Superior temporal gyrus (tissue), 1 donor: ENCODE measurements around the gene SYCP2L.
A peak's percentile ranks its signal among the peaks of the same experiment; 100 is the strongest.
"Not testable (repeated sequence)": the region's sequence is repeated elsewhere in the genome, so short reads cannot be mapped to it uniquely, and the experiment has no call there.

Experiments
- DNase-seq: peaks from one replicate; pipeline ENCODE4 v3.0.0-alpha.2; 2016; ENCODE audit errors: extremely low spot score

SYCP2L gene

GRCh38 chr6:10880366-10880765 lies 6.5 kb upstream of the SYCP2L start:
- DNase-seq, result no peak

GRCh38 chr6:10882253-10882630 lies 4.6 kb upstream of the SYCP2L start:
- DNase-seq, result not testable (repeated sequence)

DNA sequence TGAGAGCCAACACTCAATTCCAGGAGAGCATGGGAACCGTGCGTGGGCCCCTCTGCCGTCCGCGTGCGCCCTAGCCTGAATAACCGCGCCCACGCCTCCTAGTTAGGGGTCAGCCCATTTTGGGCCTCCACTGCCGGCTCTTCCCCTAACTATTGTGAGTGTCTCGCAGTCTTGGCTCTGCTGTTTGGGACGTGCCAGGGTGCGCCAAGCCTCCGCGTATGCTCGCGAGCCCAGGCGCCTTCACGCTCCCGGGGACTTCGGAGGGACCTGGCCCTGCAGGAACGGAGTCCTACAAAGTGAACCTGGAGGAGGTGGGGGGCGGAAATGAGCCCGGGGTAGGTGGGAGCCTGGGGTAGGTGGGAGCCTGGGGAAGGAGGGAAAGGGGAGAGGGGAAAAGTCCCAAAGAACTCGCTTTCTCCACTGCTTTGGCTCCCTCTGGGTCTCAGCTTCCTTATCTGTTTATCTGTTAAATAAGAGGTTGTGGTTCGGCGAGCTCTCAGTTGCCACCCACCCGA lies 4.1 kb upstream of the SYCP2L start:
- DNase-seq, result no peak

DNA sequence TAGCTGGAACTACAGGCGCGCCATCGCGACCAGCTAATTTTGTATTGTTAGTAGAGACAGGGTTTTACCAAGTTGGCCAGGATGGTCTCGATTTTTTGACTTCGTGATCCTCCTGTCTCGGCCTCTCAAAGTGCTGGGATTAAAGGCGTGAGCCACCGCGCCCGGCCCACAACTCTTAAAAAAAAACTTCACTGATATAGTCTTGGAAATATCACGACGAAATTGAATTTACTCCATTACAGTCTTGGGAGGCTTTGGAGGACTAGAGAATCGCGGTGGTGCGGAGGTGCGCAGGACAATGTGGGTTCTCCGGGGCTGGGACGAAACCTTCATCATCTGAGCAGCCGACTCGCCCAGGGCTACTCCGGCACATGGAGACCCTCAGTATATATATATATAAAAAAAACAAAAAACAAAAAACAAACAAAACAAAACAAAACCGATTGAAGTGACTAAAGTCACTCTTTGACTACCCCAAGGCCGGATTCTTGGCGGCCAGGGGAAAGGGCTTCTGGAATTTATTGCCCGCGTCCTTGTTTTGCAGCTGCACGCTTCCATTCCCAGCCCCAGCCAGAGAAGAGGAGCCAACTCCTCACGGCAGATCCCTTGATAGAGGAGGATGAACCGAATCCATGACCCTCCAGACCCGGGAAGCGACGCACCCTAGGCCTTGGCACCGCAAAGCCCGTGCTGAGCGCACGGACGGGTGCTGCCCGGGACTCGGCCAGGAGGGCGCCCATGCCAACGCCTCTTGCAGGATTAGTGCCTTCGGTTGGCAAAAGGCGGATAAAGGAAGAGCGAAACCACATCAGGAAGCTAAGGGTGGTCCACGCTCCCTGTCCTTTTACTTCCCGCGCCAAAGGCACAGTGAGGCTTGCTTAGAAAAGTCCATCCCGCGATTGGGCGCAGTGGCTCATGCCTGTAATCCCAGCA lies 3.3 kb upstream of the SYCP2L start:
- DNase-seq, result no peak

- DNase-seq, result no peak
Measured at GRCh38 chr6:10884245-10884972, 2.4 kb upstream of the SYCP2L start.

- not testable (repeated sequence) for DNase-seq
Measured at GRCh38 chr6:10886365-10886690, 524 bp upstream of the SYCP2L start.

DNA sequence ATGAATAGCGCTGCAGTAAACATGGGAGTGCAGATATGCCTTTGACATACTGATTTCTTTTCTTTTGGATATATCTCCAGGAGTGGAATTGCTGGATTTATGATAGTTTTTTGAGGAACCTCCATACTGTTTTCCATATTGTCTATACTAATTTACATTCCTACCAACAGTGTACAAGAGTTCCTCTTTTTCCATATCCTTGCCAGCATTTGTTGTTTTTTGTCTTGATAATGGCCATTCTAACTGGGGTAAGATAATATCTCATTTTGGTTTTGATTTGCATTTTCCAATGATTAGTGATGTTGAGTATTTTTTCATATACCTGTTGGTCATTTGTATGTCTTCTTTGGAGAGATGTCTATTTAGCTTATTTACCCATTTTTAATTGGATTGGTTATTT lies 3.3 kb downstream of the SYCP2L start:
- DNase-seq, result no peak

- no peak for DNase-seq
Measured at GRCh38 chr6:10891960-10892359, 5.1 kb downstream of the SYCP2L start.

GRCh38 chr6:10894958-10895357 lies 8.1 kb downstream of the SYCP2L start:
- DNase-seq, result no peak

DNA sequence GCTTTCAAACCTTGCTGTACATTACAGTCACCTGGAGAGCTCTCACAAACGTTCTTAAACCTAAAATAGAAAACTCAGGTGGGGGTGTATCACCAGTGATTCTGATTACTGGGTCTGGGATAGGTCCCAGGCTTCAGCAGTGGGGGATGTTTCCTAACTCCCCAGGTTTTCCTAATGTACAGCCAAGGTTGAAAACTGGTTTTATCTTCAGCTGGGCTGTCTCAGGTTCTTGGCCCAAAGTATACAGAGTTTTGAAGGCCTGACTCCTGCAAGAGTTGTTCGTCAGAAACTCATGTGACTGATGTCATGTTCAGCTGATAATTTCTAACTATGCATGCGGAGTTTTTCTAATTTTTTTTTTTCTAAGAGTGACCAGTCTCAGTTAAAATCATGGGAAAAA lies 9.8 kb downstream of the SYCP2L start:
- no peak for DNase-seq

GRCh38 chr6:10901770-10902169 lies 14.9 kb downstream of the SYCP2L start:
- DNase-seq, result peak; percentile 23

DNA sequence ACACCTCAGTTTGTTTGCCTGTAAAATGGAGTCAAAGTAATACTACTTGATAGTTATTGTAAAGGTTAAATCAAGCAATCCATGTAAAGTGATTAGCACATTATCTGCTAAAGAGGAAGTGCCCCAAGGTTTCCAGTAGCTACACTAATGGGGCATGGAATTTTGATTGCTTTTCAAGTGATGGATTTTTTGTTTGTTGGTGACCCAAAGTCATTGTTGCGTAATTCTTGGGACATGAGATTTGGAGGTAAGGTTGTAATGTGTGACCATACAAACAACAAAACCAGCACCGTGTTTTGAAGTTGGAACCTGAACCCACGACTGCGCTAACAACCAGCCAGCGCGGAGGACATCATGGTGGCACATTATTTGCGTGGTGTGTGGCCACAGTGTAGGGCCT lies 17.2 kb downstream of the SYCP2L start:
- no peak for DNase-seq

GRCh38 chr6:10908228-10908627 lies 21.4 kb downstream of the SYCP2L start:
- DNase-seq, result no peak

GRCh38 chr6:10919520-10919919 lies 32.7 kb downstream of the SYCP2L start:
- DNase-seq, result not testable (repeated sequence)

GRCh38 chr6:10933126-10933525 lies 46.3 kb downstream of the SYCP2L start:
- DNase-seq, result no peak

DNA sequence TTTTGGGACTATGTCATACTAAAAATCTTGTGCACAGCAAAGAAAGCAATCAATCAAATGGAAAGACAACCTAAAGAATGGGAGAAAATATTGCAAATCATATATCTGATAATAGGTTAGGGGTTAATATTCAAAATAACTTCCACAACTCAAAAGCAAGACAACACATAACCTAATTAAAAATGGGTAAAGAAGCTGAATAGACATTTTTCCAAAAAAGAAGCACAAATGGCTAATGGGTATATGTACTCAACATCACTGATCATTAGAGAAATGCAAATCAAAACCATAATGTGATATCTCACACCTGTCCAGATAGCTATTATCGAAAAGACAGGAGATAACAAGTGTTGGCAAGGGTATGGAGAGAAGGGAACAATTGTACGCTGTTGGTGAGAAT lies 53.0 kb downstream of the SYCP2L start:
- DNase-seq, result no peak

DNA sequence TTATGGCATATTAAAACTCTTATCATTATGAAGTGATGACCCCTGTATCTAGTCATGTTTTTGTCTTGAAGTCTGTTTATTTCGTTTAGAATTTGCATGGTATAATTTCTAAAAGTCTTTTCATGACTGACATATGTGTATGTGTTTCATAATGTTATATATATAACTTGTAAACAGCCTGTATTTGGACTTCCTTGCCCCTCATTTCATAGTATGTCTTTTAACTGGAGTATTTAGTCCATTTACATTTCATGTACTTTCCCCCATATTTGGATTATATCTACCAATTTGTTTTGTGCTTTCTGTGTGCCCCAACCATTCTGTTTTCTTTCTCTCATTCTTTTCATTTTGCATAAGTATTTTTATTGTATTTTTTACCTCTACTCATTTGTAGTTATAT lies 59.0 kb downstream of the SYCP2L start:
- DNase-seq, result no peak

GRCh38 chr6:10947966-10948365 lies 61.1 kb downstream of the SYCP2L start:
- DNase-seq, result no peak

- DNase-seq, result no peak
Measured at GRCh38 chr6:10949579-10950490, 63.0 kb downstream of the SYCP2L start.

DNA sequence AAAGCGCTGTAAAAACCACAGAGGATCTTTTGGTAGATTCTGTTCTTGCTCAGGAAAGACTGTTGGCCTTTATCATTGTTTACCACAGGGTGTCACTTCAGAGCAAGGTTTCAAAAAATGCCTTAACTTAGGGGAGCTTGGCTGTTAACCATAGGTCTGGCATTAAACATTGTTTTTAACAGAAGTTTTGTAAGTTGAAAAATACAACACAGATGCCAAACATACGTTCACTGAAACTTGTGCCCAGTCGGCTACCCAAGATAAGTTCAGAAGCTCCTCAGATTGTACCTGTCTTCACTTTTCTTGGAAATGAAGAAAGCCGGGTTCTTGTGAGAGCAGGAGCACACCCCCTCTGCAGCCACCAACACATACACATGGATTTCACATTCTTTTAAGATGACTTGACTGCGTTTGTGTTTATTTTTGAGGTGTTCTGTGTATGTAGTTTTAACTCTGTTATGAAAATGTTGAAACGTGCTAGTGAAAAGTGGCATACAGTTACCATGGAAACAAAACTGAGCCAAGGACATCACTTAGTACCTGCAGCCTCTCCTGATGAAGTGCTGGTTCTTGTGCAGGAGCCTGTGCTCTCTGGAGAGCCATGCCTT lies 64.9 kb downstream of the SYCP2L start:
- DNase-seq, result peak; percentile 72

GRCh38 chr6:10954590-10955010 lies 67.7 kb downstream of the SYCP2L start:
- peak; percentile 72 for DNase-seq
